OCI-LY3 (cell line): Measurements from ENCODE around the gene RASA1.

ENCODE experiments used
- EZH2phosphoT487 ChIP-seq: fragments of 200-600 bp; shearing (Covaris generic); IDR thresholded peaks from 2 replicates; pipeline ENCODE4 v1.6.1; 2018; ENCODE audit warnings: antibody characterized with exemption, mixed run types, low read depth
- TF ChIP-seq, protein P1 (sequence below): fragments of 200-600, 300-600 bp; sonication (generic); IDR thresholded peaks from 2 replicates; pipeline ENCODE4 v1.5.1; 2014; ENCODE audit warnings: antibody characterized with exemption, low read length, low read depth

DNA sequence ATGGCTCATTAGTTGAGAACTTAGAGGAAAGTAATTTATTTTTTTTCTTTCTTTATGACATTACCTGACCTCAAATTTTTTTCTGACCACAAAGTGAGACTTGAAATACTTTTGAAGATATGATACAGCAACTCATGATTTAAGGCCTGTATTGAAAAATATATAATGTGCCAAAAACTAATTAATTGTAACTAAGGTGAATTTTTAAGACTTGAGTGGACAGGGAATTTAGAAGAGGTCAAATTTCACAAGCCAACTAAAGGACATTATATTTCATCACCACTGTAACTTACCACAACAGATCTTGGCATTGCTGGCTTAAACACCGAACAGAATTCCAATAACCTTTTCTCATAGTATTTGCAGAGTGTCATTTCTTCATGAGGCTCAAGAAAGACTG is 143.2 kb downstream of the RASA1 start:
- TF ChIP-seq, protein P1, sequence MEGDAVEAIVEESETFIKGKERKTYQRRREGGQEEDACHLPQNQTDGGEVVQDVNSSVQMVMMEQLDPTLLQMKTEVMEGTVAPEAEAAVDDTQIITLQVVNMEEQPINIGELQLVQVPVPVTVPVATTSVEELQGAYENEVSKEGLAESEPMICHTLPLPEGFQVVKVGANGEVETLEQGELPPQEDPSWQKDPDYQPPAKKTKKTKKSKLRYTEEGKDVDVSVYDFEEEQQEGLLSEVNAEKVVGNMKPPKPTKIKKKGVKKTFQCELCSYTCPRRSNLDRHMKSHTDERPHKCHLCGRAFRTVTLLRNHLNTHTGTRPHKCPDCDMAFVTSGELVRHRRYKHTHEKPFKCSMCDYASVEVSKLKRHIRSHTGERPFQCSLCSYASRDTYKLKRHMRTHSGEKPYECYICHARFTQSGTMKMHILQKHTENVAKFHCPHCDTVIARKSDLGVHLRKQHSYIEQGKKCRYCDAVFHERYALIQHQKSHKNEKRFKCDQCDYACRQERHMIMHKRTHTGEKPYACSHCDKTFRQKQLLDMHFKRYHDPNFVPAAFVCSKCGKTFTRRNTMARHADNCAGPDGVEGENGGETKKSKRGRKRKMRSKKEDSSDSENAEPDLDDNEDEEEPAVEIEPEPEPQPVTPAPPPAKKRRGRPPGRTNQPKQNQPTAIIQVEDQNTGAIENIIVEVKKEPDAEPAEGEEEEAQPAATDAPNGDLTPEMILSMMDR: no peak
- no peak for TF ChIP-seq EZH2phosphoT487
